B cell (primary cell): Measurements from ENCODE around the gene GABRG3. TPM values are rescaled to one million over a fixed set of nuclear protein-coding genes. Genes with fewer than 3 reads are reported as not detected.

Experiments used
- ATAC-seq: fragments of 200-7000 bp; cut with Tn5 transposase; one replicate; pipeline ENCODE4 v1.10.0; 2021; ENCODE audit warnings: low read depth, mild to moderate bottlenecking, moderate number of reproducible peaks, moderate library complexity
- CTCF ChIA-PET: fragments of 350-600 bp; sonication (Branson Sonifier 250); formaldehyde crosslinking; loops from one replicate; lab custom pipeline; 2021; ENCODE audit warnings: antibody characterized with exemption, inconsistent platforms; lab: Charles Lee
- POLR2A ChIA-PET: fragments of 350-600 bp; sonication (Branson Sonifier 250); formaldehyde crosslinking; loops from one replicate; lab custom pipeline; 2021; ENCODE audit warnings: antibody characterized with exemption; lab: Charles Lee
- DNase-seq: peaks from one replicate; pipeline ENCODE4 v3.0.0; 2013
- H2AFZ ChIP-seq: 2 replicates; pipeline ENCODE4 v1.6.1; 2012; ENCODE audit warnings: mild to moderate bottlenecking, low read depth, low read length; ENCODE audit not compliant: insufficient read depth, poor library complexity, severe bottlenecking
- H3K27ac ChIP-seq, 2 donors: 1 replicate in 1 of 2; 2 replicates in 1 of 2; pipeline ENCODE4 v1.5.1; 2012 to 2013; ENCODE audit warnings: low read length in 2 of 2, mild to moderate bottlenecking in 2 of 2, moderate library complexity in 1 of 2
- H3K27me3 ChIP-seq, 4 experiments: fragments of 200-600 bp in 1 of 4; sonication (generic) in 1 of 4; replicated peaks in 1 of 4; 1 replicate in 2 of 4; 2 replicates in 2 of 4; pipeline versions ENCODE4 v1.6.1 to v1.7.0; 2013 to 2016; ENCODE audit warnings: low read length in 3 of 4, mild to moderate bottlenecking in 2 of 4, mixed read lengths in 1 of 4, moderate library complexity in 1 of 4; ENCODE audit not compliant: insufficient read depth in 4 of 4, control insufficient read depth in 3 of 4; ENCODE audit errors: control extremely low read depth in 1 of 4
- H3K36me3 ChIP-seq, 2 experiments: replicated peaks in 1 of 2; 1 replicate in 1 of 2; 2 replicates in 1 of 2; pipeline versions ENCODE4 v1.6.1 to v1.7.1; 2013; ENCODE audit warnings: low read length in 1 of 2; ENCODE audit not compliant: insufficient read depth in 2 of 2, control insufficient read depth in 1 of 2; ENCODE audit errors: control extremely low read depth in 1 of 2, extremely low read depth in 1 of 2
- H3K4me1 ChIP-seq, 2 donors: fragments of 200-600 bp in 1 of 2; sonication (generic) in 1 of 2; 1 replicate in 1 of 2; 2 replicates in 1 of 2; pipeline versions ENCODE4 v1.5.1 to v1.6.1; 2013 to 2017; ENCODE audit warnings: low read length in 2 of 2; ENCODE audit not compliant: control insufficient read depth in 2 of 2, insufficient read depth in 2 of 2
- H3K4me2 ChIP-seq: replicated peaks from 2 replicates; pipeline ENCODE3; 2012; ENCODE audit warnings: mild to moderate bottlenecking, low read depth, low read length; ENCODE audit not compliant: poor library complexity, severe bottlenecking
- H3K4me3 ChIP-seq, 5 experiments: fragments of 200-600 bp in 1 of 5; sonication (generic) in 1 of 5; 1 replicate in 3 of 5; 2 replicates in 2 of 5; pipeline versions ENCODE4 v1.5.1 to v1.7.0; 2011 to 2016; ENCODE audit warnings: low read length in 4 of 5, mild to moderate bottlenecking in 4 of 5, low read depth in 2 of 5, control low read depth in 1 of 5, moderate library complexity in 1 of 5; ENCODE audit not compliant: insufficient read depth in 1 of 5; ENCODE audit errors: control extremely low read depth in 1 of 5, extremely low read depth in 1 of 5
- H3K79me2 ChIP-seq: fragments of 200-600 bp; sonication (generic); one replicate; pipeline ENCODE4 v1.6.0; 2016; ENCODE audit warnings: low read length; ENCODE audit not compliant: control insufficient read depth, insufficient read depth
- H3K9ac ChIP-seq: fragments of 200-600 bp; sonication (generic); 2 replicates; pipeline ENCODE4 v1.6.1; 2017; ENCODE audit warnings: mild to moderate bottlenecking, low read length, moderate library complexity
- H3K9me3 ChIP-seq, 3 donors: one replicate each; pipeline versions ENCODE4 v1.6.1 to v1.7.1; 2013; ENCODE audit warnings: low read length in 2 of 3; ENCODE audit not compliant: control insufficient read depth in 2 of 3, insufficient read depth in 1 of 3; ENCODE audit errors: control extremely low read depth in 1 of 3
- H4K20me1 ChIP-seq: 2 replicates; pipeline ENCODE4 v1.6.0; 2012; ENCODE audit warnings: mild to moderate bottlenecking, low read length; ENCODE audit not compliant: insufficient read depth, control insufficient read depth, poor library complexity, severe bottlenecking
- H3K27ac Mint-ChIP-seq: one replicate; pipeline ENCODE4 v1.8.0; 2021; ENCODE audit warnings: mixed read lengths
- H3K27me3 Mint-ChIP-seq: one replicate; pipeline ENCODE4 v1.8.0; 2021; ENCODE audit warnings: mixed read lengths
- H3K4me1 Mint-ChIP-seq: one replicate; pipeline ENCODE4 v1.8.0; 2021; ENCODE audit warnings: mixed read lengths
- H3K4me3 Mint-ChIP-seq: one replicate; pipeline ENCODE4 v1.8.0; 2021; ENCODE audit warnings: mixed read lengths
- H3K9me3 Mint-ChIP-seq: one replicate; pipeline ENCODE4 v1.8.0; 2022; ENCODE audit warnings: mixed read lengths; ENCODE audit not compliant: insufficient read depth
- EZH2 ChIP-seq: IDR thresholded peaks from 2 replicates; pipeline ENCODE4 v1.6.1; 2012; ENCODE audit warnings: borderline replicate concordance, low read depth, mild to moderate bottlenecking, moderate library complexity, low read length; ENCODE audit not compliant: insufficient read depth, poor library complexity, severe bottlenecking
- WGBS: methylation state at CpG from one replicate; pipeline ENCODE4 v1.1.5; 2013; ENCODE audit warnings: missing lambda C conversion rate; ENCODE audit not compliant: insufficient coverage; 5-methylcytosine and 5-hydroxymethylcytosine counted together
- intact Hi-C: fragments of 100-400 bp; cut with micrococcal nuclease; formaldehyde crosslinking; loops from one replicate; pipeline ENCODE4 v1.10.0; 2022
- polyA plus RNA-seq: library from polyadenylated mRNA; depleted of rRNA; stranded (reverse); fragments of >200 nt; gene quantifications from 2 replicates; pipeline ENCODE4 v1.2.3, GENCODE V29; 2012
- total RNA-seq, 2 donors: library from RNA; stranded (reverse); fragments of 120-200 nt in 1 of 2; gene quantifications; 1 replicate in 1 of 2; 2 replicates in 1 of 2; pipeline versions ENCODE4 v1.2.3 to v1.2.4, GENCODE V29; 2013 to 2022
- TF ChIP-seq, protein P1 (sequence below): fragments of 200-600 bp; IDR thresholded peaks from one replicate; pipeline ENCODE4 v1.8.0; 2022; ENCODE audit warnings: antibody characterized with exemption, mild to moderate bottlenecking

The GABRG3 gene
- total and polyA plus RNA-seq, 2 donors (not counting 1 experiment from before 2014, with no cell fraction given): not detected

DNA sequence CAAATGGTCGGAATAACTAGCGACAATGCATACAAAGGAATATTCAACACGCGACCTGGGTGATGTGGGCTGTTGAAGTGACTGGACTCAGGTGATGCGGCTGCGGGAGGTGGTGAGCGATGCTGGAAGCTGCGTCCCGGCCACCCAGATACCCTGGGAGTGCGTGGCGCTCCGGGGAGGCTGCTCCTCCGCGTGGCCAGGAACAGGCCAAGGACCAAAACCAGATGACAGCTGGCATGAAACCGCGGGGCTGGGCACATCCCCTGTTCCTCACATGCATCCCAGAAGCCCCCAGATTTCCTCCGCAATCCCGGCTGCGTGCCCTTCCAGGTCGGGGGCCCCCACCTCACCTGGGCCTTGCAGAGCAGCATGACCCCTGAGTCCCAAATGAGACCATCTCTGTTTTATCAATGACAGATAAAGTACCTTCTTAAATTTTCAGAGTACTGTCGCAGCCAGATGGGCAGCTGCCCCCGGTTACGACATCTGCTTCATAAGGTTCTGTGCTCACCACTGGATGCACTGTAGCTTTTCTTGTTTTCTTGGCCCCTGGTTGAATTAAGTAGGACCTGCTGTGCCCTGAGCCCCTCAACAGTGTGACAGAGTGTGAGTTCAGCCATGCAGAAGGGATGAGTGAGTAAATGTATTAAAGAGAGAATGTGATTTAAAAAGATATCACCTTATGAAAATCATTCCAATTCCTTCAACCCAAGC is 278.2 kb downstream of the GABRG3 start:
- no peaks in the 10 kb centered on the region for H4K20me1 ChIP-seq
- ChIA-PET POLR2A (no interaction called here), CTCF (no interaction called here)
- no peaks in the 10 kb centered on the region for H3K36me3 ChIP-seq
- no peaks in the 10 kb centered on the region for H3K27me3 ChIP-seq
- no peak for DNase-seq
- Mint-ChIP-seq H3K27me3 (no peaks in the 10 kb centered on the region), H3K9me3 (peaks cover 19% of the 10 kb centered on the region), H3K27ac (no peak overlapping the region), H3K4me1 (no peaks in the 10 kb centered on the region), H3K4me3 (no peak overlapping the region)
- no peak overlapping the region for H3K4me2 ChIP-seq
- H3K9ac ChIP-seq: no peak overlapping the region
- H3K4me3 ChIP-seq: no peak overlapping the region
- no peaks in the 10 kb centered on the region for H3K79me2 ChIP-seq
- H3K27ac ChIP-seq: no peak overlapping the region
- peaks cover 0 to 38% (median 0%) of the 10 kb centered on the region in 3 donors for H3K9me3 ChIP-seq
- ATAC-seq: no peak
- WGBS: 94% methylated on average over 23 of the region's 23 CpGs
- intact Hi-C loops: no loop called here
- H3K4me1 ChIP-seq: no peaks in the 10 kb centered on the region
- TF ChIP-seq EZH2: no peak
- TF ChIP-seq, protein P1, sequence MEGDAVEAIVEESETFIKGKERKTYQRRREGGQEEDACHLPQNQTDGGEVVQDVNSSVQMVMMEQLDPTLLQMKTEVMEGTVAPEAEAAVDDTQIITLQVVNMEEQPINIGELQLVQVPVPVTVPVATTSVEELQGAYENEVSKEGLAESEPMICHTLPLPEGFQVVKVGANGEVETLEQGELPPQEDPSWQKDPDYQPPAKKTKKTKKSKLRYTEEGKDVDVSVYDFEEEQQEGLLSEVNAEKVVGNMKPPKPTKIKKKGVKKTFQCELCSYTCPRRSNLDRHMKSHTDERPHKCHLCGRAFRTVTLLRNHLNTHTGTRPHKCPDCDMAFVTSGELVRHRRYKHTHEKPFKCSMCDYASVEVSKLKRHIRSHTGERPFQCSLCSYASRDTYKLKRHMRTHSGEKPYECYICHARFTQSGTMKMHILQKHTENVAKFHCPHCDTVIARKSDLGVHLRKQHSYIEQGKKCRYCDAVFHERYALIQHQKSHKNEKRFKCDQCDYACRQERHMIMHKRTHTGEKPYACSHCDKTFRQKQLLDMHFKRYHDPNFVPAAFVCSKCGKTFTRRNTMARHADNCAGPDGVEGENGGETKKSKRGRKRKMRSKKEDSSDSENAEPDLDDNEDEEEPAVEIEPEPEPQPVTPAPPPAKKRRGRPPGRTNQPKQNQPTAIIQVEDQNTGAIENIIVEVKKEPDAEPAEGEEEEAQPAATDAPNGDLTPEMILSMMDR: no peak
- H2AFZ ChIP-seq: no peak overlapping the region

DNA sequence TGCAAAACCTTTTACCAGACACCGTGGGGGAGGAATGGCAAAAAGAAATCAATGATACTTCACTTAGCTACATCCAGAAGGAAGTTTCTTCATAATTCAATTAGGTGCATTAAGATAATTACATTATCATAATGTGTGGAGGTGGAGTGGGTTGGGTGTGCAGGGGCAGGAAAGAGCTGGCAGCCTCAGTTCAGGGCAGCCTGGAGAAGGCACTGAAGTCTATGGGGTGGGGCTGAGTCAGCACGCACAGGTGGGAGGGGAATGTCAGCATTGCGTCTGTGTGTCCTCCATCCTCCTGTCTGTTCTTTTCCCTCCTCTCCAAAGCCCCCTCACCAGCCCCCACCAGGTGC is 278.8 kb downstream of the GABRG3 start:
- CTCF ChIA-PET: no interaction called here
- H3K4me3 Mint-ChIP-seq: no peak overlapping the region
- Histone ChIP-seq H3K4me1 (no peaks in the 10 kb centered on the region), H2AFZ (no peak overlapping the region), H4K20me1 (no peaks in the 10 kb centered on the region), H3K4me3 (no peak overlapping the region), H3K36me3 (no peaks in the 10 kb centered on the region), H3K27ac (no peak overlapping the region), H3K79me2 (no peaks in the 10 kb centered on the region), H3K9ac (no peak overlapping the region), H3K4me2 (no peak overlapping the region), H3K9me3 (peaks cover 0 to 37% (median 0%) of the 10 kb centered on the region in 3 donors), H3K27me3 (no peaks in the 10 kb centered on the region)
- TF ChIP-seq EZH2: no peak
- TF ChIP-seq, protein P1: no peak
- H3K27me3 Mint-ChIP-seq: no peaks in the 10 kb centered on the region
- no peaks in the 10 kb centered on the region for H3K4me1 Mint-ChIP-seq
- H3K27ac Mint-ChIP-seq: no peak overlapping the region
- peaks cover 19% of the 10 kb centered on the region for H3K9me3 Mint-ChIP-seq
- no peak for DNase-seq
- POLR2A ChIA-PET: no interaction called here
- no CpG with 5 or more reads among the region's 3 CpGs for WGBS
- no peak for ATAC-seq
- intact Hi-C loops: no loop called here
